ENCODE data around the gene ATAD2B.

GRCh38 chr2:23803264-23803964, 123.5 kb downstream of the ATAD2B start:
- TF ChIP-seq CTCF (IDR thresholded peaks at IDR 0.05 in 4 of 5, conservative IDR thresholded peaks at IDR 0.05 in 1 of 5) (no peak), POLR2A (IDR thresholded peaks at IDR 0.05) (no peak)

Measured in gastrocnemius medialis (tissue), 4 donors.